HFFc6 (cell line): ENCODE data around the gene SSR4. TPM values are rescaled to one million over a fixed set of nuclear protein-coding genes. Genes with fewer than 3 reads are reported as not detected.

ENCODE experiments used
- DNase-seq: peaks from one replicate; pipeline ENCODE4 v3.0.0-alpha.2; 2018
- H3K27ac Mint-ChIP-seq: 2 replicates; pipeline ENCODE4 v1.8.0; 2020; ENCODE audit warnings: mild to moderate bottlenecking, mixed read lengths
- H3K27me3 Mint-ChIP-seq: 2 replicates; pipeline ENCODE4 v1.8.0; 2021; ENCODE audit warnings: mild to moderate bottlenecking, moderate library complexity, mixed read lengths; ENCODE audit not compliant: insufficient read depth
- H3K36me3 Mint-ChIP-seq: 2 replicates; pipeline ENCODE4 v1.8.0; 2021; ENCODE audit warnings: low read depth, mixed read lengths
- H3K4me1 Mint-ChIP-seq: 2 replicates; pipeline ENCODE4 v1.8.0; 2020; ENCODE audit warnings: low read depth, mixed read lengths
- H3K4me3 Mint-ChIP-seq: 2 replicates; pipeline ENCODE4 v1.8.0; 2020; ENCODE audit warnings: mild to moderate bottlenecking, moderate library complexity, mixed read lengths
- H3K9me3 Mint-ChIP-seq: 2 replicates; pipeline ENCODE4 v1.8.0; 2020; ENCODE audit warnings: mild to moderate bottlenecking, mixed read lengths
- total RNA-seq, 6 experiments: library from RNA; stranded (reverse); fragmentation: NEBNext Ultra II Directional; extraction: Animal tissue kit (Norgen Biotek cat#: 25700); gene quantifications; 2 replicates in 1 of 6; 3 replicates in 5 of 6; pipeline ENCODE4 v1.2.3, GENCODE V29; 2021
- TF ChIP-seq, protein P1 (sequence below): fragments of 200-600 bp; sonication (generic); IDR thresholded peaks from 2 replicates; pipeline ENCODE4 v1.5.0; 2021; ENCODE audit warnings: antibody characterized with exemption, mild to moderate bottlenecking

Gene SSR4
- total RNA-seq, 6 experiments from 2014 or later: 171 to 247 (median 182) TPM

DNA sequence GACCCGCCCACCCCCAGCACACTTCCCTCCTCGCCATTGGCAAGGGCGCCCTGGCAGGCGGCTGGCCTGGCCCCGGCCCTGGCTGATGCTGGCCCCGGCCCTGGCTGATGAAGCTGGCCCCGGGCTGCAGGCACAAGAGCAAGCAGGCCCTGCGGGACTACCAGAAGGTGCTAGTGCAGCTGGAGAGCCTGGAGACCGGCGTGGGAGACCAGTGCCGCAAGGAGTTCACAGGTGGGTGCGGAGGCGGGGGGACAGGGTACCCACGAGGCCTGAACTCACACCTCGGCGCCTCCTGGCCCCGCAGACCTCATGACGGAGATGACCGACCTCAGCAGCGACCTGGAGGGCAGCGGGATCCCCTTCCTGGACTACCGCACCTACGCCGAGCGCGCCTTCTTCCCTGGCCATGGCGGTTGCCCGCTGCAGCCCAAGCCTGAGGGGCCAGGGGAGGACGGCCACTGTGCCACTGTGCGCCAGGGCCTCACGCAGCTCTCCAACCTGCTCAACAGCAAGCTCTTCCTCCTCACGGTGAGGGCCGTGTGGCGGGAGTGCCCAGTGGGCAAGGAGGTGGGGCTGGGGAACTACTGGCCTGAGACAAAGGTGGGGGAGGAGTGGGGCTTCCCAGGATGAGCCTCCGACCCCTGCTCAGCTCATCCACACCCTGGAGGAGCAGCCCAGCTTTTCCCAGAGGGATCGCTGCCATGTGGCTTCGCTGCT lies 19.7 kb upstream of the SSR4 start:
- Mint-ChIP-seq H3K4me1 (no peaks in the 10 kb centered on the region; the same call in 1 of the 2 replicates), H3K36me3 (no peaks in the 10 kb centered on the region), H3K9me3 (no peaks in the 10 kb centered on the region), H3K27ac (no peak overlapping the region), H3K4me3 (no peak overlapping the region), H3K27me3 (no peaks in the 10 kb centered on the region)
- DNase-seq: no peak
- TF ChIP-seq, protein P1, sequence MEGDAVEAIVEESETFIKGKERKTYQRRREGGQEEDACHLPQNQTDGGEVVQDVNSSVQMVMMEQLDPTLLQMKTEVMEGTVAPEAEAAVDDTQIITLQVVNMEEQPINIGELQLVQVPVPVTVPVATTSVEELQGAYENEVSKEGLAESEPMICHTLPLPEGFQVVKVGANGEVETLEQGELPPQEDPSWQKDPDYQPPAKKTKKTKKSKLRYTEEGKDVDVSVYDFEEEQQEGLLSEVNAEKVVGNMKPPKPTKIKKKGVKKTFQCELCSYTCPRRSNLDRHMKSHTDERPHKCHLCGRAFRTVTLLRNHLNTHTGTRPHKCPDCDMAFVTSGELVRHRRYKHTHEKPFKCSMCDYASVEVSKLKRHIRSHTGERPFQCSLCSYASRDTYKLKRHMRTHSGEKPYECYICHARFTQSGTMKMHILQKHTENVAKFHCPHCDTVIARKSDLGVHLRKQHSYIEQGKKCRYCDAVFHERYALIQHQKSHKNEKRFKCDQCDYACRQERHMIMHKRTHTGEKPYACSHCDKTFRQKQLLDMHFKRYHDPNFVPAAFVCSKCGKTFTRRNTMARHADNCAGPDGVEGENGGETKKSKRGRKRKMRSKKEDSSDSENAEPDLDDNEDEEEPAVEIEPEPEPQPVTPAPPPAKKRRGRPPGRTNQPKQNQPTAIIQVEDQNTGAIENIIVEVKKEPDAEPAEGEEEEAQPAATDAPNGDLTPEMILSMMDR: no peak

DNA sequence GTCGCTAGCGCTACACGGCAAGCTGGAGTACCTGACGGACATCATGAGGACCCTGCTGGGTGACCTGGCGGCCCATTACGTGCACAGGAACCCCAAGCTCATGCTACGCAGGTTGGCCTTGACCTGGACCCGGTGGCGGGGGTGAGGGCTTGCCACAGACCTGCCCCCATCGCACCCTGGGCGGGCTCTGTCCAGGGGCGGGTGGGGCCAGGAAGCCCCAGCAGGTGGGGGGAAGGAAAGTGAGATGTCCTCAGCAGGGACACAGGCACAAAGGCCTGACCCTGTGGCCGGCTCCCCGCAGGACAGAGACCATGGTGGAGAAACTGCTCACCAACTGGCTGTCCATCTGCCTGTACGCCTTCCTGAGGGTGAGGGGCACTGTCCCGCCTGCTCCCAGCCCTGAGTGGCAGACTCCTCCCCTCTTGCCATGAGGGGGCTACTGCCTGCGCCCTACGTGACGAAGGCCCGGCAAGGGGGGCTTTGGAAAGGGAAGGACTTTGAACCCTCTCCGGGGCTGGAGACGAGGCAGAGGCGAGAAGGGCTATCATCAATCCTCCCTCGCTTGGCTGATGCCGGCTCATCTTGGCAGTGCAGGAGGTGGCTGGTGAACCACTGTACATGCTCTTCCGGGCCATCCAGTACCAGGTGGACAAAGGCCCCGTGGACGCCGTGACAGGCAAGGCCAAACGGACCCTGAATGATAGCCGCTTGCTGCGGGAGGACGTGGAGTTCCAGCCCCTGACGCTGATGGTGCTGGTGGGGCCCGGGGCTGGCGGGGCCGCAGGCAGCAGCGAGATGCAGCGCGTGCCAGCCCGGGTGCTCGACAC lies 19.0 kb upstream of the SSR4 start:
- Mint-ChIP-seq H3K4me1 (peaks cover 7% of the 10 kb centered on the region), H3K27me3 (no peaks in the 10 kb centered on the region), H3K9me3 (no peaks in the 10 kb centered on the region), H3K36me3 (no peaks in the 10 kb centered on the region), H3K27ac (no peak overlapping the region), H3K4me3 (no peak overlapping the region)
- DNase-seq: no peak
- TF ChIP-seq, protein P1: no peak

DNA sequence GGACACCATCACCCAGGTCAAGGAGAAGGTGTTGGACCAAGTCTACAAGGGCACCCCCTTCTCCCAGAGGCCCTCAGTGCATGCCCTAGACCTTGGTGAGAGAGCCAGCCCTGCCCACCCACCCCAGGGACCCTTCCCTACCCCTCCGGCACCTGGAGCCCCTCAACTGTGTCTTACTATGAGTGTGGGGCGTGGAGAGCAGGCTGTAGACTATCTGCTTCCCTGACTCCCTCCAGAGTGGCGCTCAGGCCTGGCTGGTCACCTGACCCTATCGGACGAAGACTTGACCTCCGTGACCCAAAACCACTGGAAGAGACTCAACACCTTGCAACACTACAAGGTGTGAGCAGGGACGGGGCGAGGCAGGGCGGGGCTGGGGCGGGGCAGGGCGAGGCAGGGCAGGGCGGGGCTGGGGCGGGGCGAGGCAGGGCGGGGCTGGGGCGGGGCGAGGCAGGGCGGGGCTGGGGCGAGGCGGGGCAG lies 18.3 kb upstream of the SSR4 start:
- TF ChIP-seq, protein P1: no peak
- Mint-ChIP-seq H3K36me3 (no peaks in the 10 kb centered on the region), H3K9me3 (no peaks in the 10 kb centered on the region), H3K4me3 (no peak overlapping the region), H3K27ac (no peak overlapping the region), H3K4me1 (peaks cover 7% of the 10 kb centered on the region), H3K27me3 (no peaks in the 10 kb centered on the region)
- no peak for DNase-seq

DNA sequence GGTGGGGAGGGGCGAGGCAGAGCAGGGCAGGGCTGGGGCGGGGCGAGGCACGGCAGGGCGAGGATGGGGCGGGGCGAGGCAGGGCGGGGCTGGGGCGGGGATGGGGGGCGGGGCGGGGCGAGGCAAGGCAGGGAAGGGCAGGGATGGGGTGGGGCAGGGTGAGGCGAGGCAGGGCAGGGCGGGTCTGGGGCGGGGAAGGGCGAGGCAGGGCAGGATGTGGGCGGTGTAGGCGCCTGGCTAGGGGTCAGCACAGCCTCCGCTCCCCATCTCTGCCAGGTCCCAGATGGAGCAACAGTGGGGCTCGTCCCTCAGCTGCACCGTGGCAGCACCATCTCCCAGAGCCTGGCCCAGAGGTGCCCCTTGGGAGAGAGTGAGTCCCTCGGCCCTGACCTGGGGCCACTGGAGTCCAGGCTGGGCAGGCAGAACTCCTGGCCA lies 17.8 kb upstream of the SSR4 start:
- H3K27me3 Mint-ChIP-seq: no peaks in the 10 kb centered on the region
- no peak overlapping the region for H3K27ac Mint-ChIP-seq
- no peaks in the 10 kb centered on the region for H3K9me3 Mint-ChIP-seq
- no peak for DNase-seq
- TF ChIP-seq, protein P1: no peak
- H3K4me1 Mint-ChIP-seq: peaks cover 7% of the 10 kb centered on the region
- H3K4me3 Mint-ChIP-seq: no peak overlapping the region
- no peaks in the 10 kb centered on the region for H3K36me3 Mint-ChIP-seq

DNA sequence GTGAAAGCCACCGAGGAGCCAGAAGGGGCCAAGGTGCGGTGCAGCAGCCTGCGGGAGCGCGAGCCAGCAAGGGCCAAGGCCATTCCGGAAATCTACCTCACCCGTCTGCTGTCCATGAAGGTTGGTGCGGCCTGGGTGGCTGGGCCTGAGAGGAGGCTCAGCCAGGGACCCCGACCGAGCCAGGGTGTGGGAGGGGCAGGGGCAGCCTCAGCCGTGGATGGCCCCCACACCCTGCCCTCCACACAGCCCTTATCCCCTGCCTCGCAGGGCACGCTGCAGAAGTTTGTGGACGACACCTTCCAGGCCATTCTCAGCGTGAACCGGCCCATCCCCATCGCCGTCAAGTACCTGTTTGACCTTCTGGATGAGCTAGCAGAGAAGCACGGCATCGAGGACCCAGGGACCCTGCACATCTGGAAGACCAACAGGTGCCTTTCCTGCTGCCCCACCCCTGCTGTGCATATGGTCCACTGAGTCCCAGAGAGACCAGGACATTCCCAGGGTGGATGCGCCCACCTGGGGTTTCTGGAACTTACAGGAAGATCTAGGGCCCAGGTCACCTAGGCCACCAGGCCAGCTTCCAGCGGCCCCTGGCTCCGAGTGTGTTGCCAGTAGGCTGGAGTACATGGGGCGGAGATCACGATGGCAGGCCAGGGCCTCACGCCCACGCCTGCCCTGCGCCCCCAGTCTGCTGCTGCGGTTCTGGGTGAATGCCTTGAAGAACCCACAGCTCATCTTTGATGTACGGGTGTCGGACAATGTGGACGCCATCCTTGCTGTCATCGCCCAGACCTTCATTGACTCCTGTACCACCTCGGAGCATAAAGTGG lies 17.0 kb upstream of the SSR4 start:
- Mint-ChIP-seq H3K4me3 (no peak overlapping the region), H3K36me3 (no peaks in the 10 kb centered on the region), H3K4me1 (peaks cover 7% of the 10 kb centered on the region), H3K9me3 (no peaks in the 10 kb centered on the region), H3K27me3 (no peaks in the 10 kb centered on the region), H3K27ac (no peak overlapping the region)
- DNase-seq: no peak
- TF ChIP-seq, protein P1: no peak
